ENCODE measurements around the gene SLC7A10. TPM values are rescaled to one million over a fixed set of nuclear protein-coding genes. Genes with fewer than 3 reads are reported as not detected.

Gene SLC7A10
- total RNA-seq, 4 donors from 2014 or later = not detected

GRCh38 chr19:33234092-33234491 is 8.4 kb upstream of the SLC7A10 start:
- Histone ChIP-seq H3K4me1 (peaks cover 0 to 7% (median 2%) of the 10 kb centered on the region in 4 donors), H3K4me3 (no peak overlapping the region), H3K9me3 (peaks cover 0 to 1% (median under 1%) of the 10 kb centered on the region in 4 donors), H3K27me3 (peaks cover 0 to 52% (median 2%) of the 10 kb centered on the region in 4 donors), H3K27ac (replicated peaks in 1 of 4) (no peak overlapping the region), H3K36me3 (no peaks in the 10 kb centered on the region)
- TF ChIP-seq CTCF (IDR thresholded peaks at IDR 0.05) (no peak), POLR2A (IDR thresholded peaks at IDR 0.05; ENCODE audit: low read depth) (no peak), EP300 (IDR thresholded peaks at IDR 0.05) (no peak), POLR2AphosphoS5 (IDR thresholded peaks at IDR 0.05) (no peak)
- DNase-seq (ENCODE audit: extremely low spot score) = no peak
- 78% methylated on average over 8 of the region's 8 CpGs for WGBS
- intact Hi-C loops (cut with DNase I) = loop anchor here (10.0 kb wide), 1 partner anchor 541 kb away; no protein-coding TSS in a partner anchor

GRCh38 chr19:33233056-33233873 is 7.6 kb upstream of the SLC7A10 start:
- H3K27ac ChIP-seq (replicated peaks in 1 of 4) = no peak overlapping the region
- no peak for DNase-seq (ENCODE audit: extremely low spot score)
- no peak overlapping the region for H3K4me3 ChIP-seq
- H3K9me3 ChIP-seq = peaks cover 0 to 9% (median 7%) of the 10 kb centered on the region in 4 donors
- peaks cover 0 to 7% (median 2%) of the 10 kb centered on the region in 4 donors for H3K4me1 ChIP-seq
- peaks cover 0 to 60% (median 2%) of the 10 kb centered on the region in 4 donors for H3K27me3 ChIP-seq
- WGBS = 92% methylated on average over 9 of the region's 9 CpGs
- no peaks in the 10 kb centered on the region for H3K36me3 ChIP-seq
- TF ChIP-seq EP300 (IDR thresholded peaks at IDR 0.05) (no peak), CTCF (IDR thresholded peaks at IDR 0.05) (no peak), POLR2A (IDR thresholded peaks at IDR 0.05; ENCODE audit: low read depth) (no peak), POLR2AphosphoS5 (IDR thresholded peaks at IDR 0.05) (no peak)
- intact Hi-C loops (cut with DNase I) = loop anchor here (10.0 kb wide), 1 partner anchor 542 kb away; no protein-coding TSS in a partner anchor

- Histone ChIP-seq H3K4me3 (no peak overlapping the region), H3K36me3 (no peaks in the 10 kb centered on the region), H3K27me3 (peaks cover 0 to 66% (median 3%) of the 10 kb centered on the region in 4 donors), H3K9me3 (peaks cover 0 to 15% (median 13%) of the 10 kb centered on the region in 4 donors), H3K27ac (replicated peaks in 1 of 4) (no peak overlapping the region), H3K4me1 (peaks cover 0 to 7% (median 2%) of the 10 kb centered on the region in 4 donors)
- intact Hi-C loops (cut with DNase I) = loop anchor here (10.0 kb wide), 1 partner anchor 542 kb away; no protein-coding TSS in a partner anchor
- TF ChIP-seq POLR2AphosphoS5 (IDR thresholded peaks at IDR 0.05) (no peak), EP300 (IDR thresholded peaks at IDR 0.05) (no peak), CTCF (IDR thresholded peaks at IDR 0.05) (no peak), POLR2A (IDR thresholded peaks at IDR 0.05; ENCODE audit: low read depth) (no peak)
- WGBS = 65% methylated on average over 12 of the region's 12 CpGs
- no peak for DNase-seq (ENCODE audit: extremely low spot score)
Observed at GRCh38 chr19:33232656-33233055, 7.0 kb upstream of the SLC7A10 start.

- intact Hi-C loops (cut with DNase I) = loop anchor here (10.0 kb wide), 1 partner anchor 543 kb away; no protein-coding TSS in a partner anchor
- Histone ChIP-seq H3K27me3 (peaks cover 4 to 73% (median 15%) of the 10 kb centered on the region in 4 donors), H3K27ac (replicated peaks in 1 of 4) (no peak overlapping the region), H3K9me3 (peaks cover 0 to 25% (median 22%) of the 10 kb centered on the region in 4 donors), H3K4me3 (no peak overlapping the region), H3K4me1 (peaks cover 0 to 12% (median 8%) of the 10 kb centered on the region in 4 donors), H3K36me3 (no peaks in the 10 kb centered on the region)
- no peak for TF ChIP-seq POLR2A (IDR thresholded peaks at IDR 0.05; ENCODE audit: low read depth)
- no peak for TF ChIP-seq EP300 (IDR thresholded peaks at IDR 0.05)
- TF ChIP-seq CTCF (IDR thresholded peaks at IDR 0.05) = no peak
- no peak for TF ChIP-seq POLR2AphosphoS5 (IDR thresholded peaks at IDR 0.05)
- no peak for DNase-seq (ENCODE audit: extremely low spot score)
- WGBS = 69% methylated on average over 5 of the region's 5 CpGs
Observed at GRCh38 chr19:33231511-33231910, 5.9 kb upstream of the SLC7A10 start.

Measured in esophagus muscularis mucosa (tissue), 4 donors.